GM13976 (cell line): Measurements from ENCODE around the gene ARFRP1.

Experiments
- DNase-seq: peaks from one replicate; pipeline ENCODE4 v3.0.0; 2012; ENCODE audit warnings: low spot score
- CTCF ChIP-seq: IDR thresholded peaks from 2 replicates; pipeline ENCODE4 v1.5.1; 2012; ENCODE audit warnings: borderline replicate concordance, mild to moderate bottlenecking; ENCODE audit not compliant: insufficient read depth; ENCODE audit errors: extremely low read depth, missing control alignments, control extremely low read depth
- in situ Hi-C: fragments of 300-500 bp; cut with MboI; formaldehyde crosslinking; loops from one replicate; pipeline ENCODE4 v1.12.0; 2022; ENCODE audit warnings: low sequenced_read_pairs, mixed read lengths, inconsistent platforms; ENCODE audit not compliant: unreplicated experiment

The ARFRP1 gene

GRCh38 chr20:63704749-63705117 is 3.0 kb downstream of the ARFRP1 start:
- no peak for TF ChIP-seq CTCF
- no peak for DNase-seq
- in situ Hi-C loops: loop anchor here (10.0 kb wide), 1 partner anchor 150 kb away; no protein-coding TSS in a partner anchor

- no peak for DNase-seq
- in situ Hi-C loops: loop anchor here (10.0 kb wide), 1 partner anchor 151 kb away; no protein-coding TSS in a partner anchor
- no peak for TF ChIP-seq CTCF
Measured at GRCh38 chr20:63703976-63704748, 3.6 kb downstream of the ARFRP1 start.

GRCh38 chr20:63703471-63703975 is 4.3 kb downstream of the ARFRP1 start:
- no peak for TF ChIP-seq CTCF
- in situ Hi-C loops: loop anchor here (10.0 kb wide), 1 partner anchor 151 kb away; no protein-coding TSS in a partner anchor

GRCh38 chr20:63702751-63703470 is 4.9 kb downstream of the ARFRP1 start:
- no peak for DNase-seq
- TF ChIP-seq CTCF: no peak
- in situ Hi-C loops: loop anchor here (10.0 kb wide), 1 partner anchor 152 kb away; no protein-coding TSS in a partner anchor

More at GRCh38 chr20:63703471-63703975, 4.3 kb downstream of the ARFRP1 start:
- DNase-seq: no peak

GRCh38 chr20:63702036-63702665 is 5.6 kb downstream of the ARFRP1 start:
- TF ChIP-seq CTCF: no peak
- no peak for DNase-seq
- in situ Hi-C loops: loop anchor here (10.0 kb wide), 1 partner anchor 153 kb away; no protein-coding TSS in a partner anchor
